8988T (cell line): ENCODE measurements around the gene RTL10.

Source experiments
- DNase-seq: peaks from one replicate; pipeline ENCODE4 v3.0.0; 2011

RTL10 gene

DNA sequence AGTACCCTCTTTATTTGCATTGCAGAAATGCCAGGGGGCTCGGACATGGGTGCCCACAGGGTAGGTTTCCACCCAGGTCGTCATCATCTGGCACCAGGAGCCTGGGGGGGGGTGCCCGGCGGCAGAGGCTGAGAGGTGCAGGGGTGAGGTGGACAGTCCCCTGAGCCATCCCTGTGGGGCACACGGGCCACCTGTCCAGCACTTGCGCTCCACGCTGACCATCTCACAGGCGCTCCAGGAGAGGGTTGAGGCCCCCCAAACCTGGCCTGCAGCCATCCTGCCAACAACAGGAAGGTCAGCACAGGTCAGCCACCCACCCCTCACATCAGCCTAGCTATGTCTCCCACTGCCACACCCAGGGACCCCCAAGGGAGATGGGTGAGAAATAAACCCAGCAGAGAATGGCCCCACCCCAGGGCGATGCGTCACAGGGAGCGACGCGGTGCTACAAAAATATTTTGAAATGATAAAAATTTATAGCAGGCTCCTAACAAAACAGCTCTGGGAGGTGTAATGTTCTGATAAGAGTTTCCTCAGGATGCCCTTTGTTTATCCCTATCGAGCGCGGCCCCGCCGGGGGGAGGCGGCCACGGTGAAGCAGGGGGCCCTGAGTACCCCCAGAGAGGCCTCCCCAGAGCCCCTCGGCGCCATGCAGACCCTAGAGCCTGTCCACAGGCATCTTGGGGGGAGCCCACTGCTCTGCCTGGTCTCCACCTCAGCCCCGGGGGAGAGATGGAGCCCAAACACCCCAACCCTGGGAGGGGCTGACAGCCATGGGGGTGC, 21.0 kb upstream of the RTL10 start:
- DNase-seq: no peak

DNA sequence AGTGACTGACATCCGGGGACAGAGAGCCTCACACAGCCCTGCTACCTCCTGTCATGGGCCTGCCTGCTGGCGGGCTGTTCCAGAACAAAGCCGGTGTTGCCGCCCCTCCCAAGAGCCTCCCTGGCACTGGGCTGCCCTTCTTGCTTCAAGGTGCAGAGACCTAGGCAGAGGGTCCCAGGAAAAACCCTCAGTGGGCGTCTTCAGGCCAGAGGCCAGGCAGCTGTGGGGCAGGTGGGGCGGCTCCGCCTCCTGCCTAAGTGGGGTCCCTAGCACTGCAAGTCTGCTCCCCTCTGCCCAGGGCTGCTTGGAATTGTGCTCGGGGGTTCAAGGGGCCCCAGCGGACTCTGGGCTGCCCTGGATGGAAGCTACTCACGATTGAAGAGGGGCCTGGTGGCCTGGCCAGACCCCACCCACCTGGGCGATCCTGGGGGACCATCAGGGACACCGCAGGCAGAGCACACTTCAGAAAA, 20.4 kb upstream of the RTL10 start:
- DNase-seq: no peak

DNA sequence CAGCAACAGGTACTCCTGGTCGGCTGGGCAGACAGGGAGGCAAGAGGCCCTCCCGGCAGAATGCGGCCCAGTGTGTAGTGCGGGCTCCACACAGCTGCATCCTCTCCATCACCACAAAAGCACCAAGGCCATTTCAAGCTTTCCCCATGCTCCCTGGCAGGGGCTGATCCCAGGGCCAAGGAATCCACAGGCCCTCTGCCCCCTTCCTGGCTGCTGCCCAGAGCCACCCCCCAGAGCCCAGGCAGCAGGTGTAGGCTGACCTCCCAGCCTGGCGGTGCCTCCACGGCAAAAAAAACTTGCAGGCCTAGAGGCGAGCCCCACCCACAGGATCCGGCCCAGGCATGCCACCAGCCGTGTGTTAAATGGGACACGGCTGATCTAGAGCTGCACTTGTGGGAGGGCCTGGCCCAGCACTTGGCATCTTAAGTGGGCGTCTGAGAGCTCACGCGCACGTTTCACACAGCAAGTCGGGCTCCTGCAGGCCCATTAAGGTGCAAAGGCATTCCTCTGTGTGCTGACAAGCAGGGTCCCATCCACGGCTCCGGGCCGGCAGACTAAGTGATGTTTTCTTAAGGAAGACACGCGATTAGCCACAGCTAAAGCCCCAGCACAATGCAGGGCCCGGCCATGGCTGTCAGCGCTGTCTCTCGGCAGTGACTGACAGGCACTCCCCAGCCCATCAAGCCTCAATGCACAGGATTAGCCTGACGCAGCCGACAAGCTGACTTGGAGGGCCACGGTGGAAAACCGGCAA, 19.8 kb upstream of the RTL10 start:
- DNase-seq: no peak

DNA sequence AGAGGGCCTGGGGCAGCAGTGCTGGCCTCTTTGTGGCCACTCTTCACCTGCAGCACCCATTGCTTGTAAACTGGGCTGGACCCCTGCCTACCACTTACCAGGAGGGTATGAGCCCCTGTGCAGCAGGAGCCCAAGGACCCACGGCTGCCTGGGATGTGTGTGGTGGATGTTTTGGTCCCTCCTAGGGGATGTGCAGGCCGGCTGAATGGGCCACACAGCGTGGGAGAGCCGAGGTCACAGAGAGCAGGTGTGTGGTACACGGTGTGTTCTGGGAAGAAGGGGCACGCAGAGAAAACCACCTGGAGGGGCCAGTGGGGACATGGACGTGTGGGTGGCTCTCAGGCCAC, 19.3 kb upstream of the RTL10 start:
- DNase-seq: no peak

DNA sequence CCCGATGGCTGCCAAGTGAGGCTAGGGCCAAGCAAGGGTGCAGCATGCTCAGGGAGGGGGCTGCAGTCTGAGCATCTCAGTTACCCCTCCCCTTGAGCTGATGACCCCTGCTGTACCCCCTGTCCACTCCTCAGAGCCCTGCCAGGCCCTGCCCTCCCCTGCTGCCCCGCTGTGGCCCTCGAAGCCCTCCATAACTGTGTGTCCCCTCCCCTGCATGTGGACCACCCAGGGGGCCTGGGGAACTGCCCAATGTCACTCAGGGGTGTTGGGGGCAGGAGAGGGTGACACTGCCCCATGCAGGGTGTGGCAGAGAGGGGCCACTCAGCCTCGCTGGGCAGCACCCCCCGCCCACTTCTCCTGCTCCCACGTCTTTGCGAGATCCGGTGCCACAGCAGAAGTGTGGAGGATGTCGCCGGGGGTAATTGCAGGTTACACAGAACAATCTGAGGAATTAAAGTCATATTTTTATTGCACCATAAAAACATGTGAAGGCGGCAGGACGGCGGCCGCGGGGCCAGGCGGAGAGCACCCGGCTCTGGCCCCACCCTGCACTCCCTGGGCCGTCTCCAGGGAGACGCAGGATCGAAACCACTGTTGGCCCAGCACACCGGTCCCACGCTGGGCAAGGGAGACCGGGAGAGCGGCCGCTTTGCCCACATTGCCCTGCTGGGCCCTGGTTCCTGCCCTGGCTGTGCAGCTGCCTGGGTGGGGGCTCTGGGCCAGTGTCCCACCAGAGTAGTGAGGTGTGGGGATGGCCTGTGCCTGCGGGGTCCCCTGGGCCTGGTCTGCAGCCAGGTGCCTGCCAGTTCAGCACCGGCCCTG, 18.7 kb upstream of the RTL10 start:
- no peak for DNase-seq

DNA sequence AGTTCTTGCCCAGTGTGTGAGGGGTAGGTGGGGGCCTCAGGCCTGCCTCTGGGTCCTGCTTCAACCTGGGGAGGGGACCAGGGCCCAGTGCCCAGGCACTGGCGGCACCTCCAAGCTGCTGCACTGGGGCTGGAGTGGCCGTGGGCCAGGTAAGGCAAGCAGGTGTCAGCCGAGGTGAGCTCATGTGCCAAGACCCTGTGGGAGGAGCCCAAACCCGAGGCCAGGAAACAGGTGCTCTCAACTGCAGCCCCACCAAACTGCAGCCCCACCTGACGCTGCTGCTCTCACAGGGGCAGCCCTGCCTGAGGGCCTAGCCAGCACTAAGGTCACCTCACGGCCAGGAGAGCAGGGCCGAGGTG, 18.1 kb upstream of the RTL10 start:
- no peak for DNase-seq

DNA sequence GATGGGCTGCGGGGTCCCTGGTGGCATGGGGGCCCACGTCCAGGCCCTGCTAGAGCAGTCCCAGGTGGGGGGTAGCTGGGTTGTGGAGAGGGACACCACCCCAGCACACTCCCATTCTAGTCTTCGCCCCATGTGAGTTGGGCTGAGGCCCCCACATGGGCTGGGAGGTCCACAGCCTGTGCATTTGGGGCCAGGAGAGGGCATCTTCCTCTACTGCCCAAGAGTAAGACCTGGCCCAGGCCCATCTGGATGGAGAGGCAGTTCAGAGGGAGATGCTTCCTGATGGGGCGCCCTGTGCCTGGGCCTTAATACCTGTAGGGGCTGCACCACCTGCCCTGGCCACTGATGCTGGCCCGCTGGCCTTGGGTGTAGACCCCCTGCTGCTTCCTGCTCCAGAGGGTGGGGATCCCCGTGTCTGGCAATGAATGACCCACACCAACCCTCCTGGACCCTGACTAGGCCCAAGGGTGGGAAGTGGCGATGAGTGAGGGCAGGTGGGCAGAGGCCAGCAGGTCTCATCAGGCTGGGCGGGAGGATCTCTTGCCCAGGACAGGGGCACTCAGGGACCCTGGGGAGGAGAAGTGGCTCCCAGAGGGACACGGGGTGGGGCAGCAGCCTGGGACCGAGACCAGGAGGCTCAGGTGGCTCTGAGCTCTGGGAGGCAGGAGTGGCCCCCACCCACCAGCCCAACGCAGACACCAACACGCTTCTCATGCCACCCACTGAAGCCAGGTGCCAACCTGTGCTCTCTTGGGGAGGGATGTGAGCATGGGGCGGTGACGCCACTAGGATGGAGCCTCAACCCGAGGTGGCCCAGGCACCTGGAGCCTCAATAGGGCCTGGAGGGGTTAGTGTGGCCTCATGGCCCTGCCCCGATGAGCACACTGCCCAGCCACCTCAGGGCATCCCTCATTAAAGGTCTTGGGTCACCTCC, 17.4 kb upstream of the RTL10 start:
- DNase-seq: no peak

DNA sequence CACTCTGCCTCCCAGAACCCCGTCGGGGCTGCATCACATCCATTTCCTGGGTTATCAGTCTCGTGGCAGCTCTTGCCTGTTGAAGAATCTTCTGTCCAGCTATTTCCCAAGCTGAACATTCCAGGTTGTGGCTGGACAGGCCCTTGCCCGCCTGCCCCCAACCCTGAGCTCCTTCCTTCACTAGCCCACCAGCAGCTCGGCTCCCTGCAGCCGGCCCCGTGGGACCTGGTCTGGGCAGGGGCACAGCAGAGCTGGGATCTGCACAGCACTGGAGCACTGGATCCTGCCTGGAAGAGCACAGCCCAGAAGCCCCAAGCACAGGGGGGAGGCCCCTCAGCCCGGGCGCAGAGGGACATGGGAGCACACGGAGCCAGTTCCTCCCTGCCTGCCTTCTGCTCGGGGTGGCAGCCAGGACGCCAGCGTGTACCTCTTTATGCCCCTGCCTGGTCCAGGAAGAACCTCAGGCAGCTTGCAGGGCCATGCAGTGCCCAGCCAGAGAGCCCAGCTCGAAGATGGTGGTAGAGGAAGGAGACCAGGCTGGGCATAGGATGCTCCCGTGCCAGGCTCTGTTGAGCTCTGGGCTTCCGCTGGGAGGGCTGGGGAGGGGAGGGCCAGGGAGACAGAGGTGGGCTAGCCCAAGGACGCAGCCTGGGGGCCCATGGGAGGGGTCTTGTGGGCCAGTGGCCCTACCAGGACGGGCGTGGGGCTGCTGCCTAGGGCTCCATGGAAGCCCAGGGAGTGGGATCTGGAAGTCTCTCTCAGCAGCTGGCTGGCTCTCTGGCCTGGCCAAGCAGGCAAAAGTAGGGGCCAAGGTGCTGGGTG, 16.6 kb upstream of the RTL10 start:
- DNase-seq: no peak

DNA sequence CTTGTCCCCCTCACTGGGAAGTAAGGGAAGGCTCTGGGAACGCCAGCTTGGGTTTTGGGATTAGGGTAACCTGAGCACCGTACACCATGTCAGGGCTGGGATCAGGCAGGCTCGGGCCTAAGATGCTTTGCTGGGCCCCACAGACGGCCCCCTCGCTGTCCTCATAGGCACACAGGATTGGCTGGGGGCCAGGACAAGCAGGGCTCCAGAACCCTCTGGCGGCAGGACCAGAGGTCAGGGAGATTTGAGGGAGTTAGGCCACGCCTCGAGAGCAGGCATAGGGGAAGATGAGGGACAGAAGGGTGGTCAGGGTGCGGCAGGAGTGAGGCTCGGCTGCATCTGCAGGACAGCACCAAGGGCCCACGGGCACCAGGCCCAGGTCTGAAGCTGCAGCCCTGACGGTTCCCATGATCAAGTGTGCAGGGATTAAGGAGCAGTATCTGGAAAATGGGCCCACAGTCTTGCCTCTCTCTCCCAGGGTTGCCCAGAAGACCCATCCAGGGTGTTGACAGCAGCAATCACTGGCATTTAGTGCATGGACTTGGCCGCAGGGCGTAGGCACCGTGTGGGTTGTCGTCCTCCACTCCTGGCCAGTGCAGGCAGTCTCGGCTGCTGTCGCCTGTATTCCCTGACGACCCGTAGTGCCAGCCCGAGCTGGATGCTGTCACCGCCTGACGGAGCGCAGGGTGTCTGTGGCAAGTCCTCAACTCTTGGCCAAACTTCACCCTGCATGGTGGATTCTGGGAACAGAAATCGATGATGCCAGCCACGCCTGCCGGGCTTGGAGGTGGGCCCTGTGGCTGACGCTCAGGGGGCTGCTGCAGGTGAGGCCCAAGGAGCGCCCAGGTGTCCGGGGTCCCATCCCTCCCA, 15.7 kb upstream of the RTL10 start:
- no peak for DNase-seq

DNA sequence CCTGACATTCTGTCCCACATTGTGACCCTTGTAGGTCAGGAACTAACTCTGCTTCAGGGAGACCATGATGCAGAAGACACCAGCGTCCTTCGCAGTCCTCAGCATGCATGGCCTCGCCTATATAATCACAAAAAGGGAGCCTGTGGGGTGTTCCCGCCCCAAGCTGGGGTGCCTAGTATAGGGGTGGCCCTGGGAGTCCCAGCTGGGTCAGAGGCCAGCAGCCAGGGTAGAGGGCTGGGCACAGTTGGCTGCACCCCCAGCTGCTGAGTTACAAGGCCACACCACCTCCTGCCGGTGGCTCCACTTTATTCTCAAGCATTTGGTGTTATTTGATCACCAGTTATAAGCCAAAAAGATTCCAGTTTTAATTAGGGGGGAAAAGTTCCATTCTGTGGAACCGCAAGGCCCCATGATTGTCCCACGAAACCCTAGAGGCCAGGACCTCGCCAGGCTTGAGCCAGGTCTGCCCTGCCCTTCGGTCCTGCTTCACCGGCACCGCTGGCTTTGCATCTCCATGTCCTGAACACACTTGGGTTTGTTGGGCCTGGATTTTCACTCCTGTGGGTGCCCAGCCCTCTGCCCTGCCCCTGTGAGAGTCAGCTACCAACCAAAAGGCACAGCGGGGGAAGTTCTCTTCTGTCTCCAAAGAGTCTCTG, 15.0 kb upstream of the RTL10 start:
- no peak for DNase-seq

DNA sequence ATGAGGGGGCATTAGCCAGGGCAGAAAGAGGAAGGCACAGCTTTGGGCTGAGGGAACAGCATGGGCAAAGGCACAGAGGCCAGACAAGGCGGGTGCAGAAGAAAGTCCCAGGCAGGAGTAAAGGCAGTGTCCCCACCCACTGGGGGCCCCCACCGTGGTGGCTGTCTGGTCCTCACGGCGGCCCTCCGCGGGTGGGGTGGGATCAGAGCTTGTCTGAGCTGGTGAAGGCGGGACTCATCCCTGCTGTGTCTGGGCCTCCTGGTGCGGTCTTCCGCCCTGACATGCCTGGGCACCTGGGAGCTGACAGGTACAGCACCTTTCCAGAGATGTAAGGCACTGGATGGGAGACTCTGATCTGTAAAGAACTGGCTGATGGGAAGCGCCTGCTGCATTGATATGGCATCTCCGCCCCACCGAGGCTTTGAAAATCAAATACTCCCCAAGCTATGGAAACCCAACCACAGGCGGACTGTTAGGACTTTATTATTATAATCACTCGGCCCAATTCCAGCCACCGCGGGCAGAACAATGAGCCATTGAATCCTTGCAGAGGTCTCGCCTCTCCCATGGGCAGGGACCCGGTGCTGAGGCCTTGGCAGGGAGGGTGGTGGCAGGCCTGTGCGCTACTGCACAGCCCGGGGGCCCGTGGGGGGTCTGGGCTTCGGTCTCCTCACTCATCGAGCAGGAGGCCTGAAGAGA, 14.2 kb upstream of the RTL10 start:
- DNase-seq: no peak

DNA sequence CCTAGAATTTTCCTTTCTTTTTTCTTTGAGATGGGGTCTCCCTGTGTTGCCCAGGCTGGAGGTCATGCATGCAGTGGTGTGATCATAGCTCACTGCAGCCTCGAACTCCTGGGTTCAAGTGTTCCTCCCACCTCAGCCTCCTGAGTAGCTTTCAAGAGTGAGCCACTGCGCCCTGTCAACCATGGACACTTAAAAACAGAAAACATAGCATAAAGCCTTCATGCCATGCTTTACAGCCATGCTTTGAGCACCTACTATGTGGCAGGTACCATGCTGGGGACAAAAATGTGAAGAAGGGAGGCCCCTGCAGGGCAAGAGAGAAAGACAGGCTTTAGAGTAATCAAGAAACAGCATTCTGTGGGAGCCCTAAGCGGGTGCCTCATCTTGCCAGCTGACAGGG, 13.7 kb upstream of the RTL10 start:
- DNase-seq: no peak

DNA sequence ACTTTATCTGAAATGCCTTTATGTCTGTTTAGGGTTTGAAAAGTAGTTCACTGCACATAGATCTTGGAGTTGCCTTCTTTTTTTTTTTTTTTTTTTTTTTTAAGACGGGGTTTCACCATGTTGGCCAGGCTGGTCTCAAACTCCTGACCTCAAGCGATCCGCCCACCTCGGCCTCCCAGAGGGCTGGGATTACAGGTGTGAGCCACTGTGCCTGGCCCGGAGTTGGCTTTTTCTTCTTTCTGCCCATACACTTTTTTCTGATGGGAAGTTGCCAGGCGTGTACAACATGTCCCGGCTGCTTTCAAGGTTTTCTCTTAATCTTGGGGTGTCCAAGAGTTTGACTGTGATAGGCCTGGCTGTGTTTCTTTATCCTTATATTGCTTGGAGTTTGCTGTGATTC, 12.9 kb upstream of the RTL10 start:
- no peak for DNase-seq

DNA sequence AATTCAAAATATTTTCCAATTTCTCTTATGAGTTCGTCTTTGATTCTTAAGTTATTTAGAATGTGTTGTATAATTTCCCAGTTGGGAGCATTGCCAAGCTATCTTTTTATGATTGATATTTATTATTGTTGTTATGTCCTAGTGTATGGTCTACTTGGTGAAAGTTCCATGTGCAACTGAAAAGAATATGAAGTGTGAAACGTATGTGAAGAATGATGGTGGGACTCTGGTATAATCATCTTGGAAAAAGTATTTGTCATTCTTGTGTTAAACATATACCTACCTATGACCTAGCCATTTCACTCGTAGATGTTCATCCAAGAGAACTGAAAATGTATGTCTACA, 12.0 kb upstream of the RTL10 start:
- no peak for DNase-seq

DNA sequence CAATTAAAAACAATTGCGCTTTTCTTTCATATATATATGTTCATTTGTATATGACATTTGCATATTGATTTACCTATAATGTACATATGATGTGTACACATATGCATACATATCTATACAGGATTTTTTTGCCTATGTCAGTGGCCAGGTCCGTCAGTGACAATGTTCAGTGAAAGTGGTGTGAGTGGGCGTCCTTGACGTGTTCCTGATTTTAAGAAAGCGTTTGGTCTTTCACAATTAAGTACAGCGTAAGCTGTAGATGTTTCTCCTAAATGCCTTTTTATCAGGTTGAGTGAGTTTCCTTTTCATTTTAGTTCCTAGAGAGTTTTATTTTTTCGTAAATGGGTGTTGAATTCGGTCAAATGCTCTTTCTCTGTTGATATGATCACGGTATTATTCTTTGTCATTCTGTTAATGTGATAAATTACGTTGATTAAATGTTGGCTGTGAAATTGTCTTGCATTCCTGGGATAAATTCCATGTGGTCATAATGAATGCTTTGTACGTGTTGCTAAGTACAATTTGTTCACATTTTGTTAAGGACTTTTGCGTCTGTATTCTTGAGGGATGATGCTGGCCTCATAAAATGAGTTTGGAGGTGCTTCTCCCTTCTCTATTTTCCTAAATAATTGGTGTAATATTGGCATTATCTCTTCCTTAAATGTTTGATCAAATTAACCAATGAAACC, 10.6 kb upstream of the RTL10 start:
- DNase-seq: no peak

DNA sequence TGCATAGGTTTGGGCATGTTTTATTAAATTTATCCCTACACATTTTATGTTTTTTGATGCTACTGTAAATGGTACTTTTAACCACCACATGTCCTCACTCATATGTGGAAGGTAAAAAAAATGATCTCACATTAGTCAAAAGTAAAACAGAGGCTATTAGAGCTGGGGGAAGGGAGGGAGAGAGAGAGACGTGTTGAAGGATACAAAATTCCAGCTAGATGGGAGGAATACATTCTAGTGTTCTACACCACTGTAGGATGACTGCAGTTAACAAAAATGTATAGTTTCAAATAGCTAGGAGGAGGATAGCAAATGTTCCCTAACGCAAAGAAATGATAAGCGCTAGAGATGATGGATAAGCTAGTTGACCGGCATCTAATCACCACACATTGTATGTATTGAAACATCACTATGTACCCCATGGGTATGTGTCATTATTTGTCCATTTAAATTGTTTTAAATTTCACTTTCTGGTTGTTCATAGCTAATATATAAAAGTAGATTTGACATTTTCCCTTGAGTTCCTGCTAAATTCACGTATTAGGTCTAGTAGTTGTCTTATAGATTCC, 9.9 kb upstream of the RTL10 start:
- DNase-seq: no peak

DNA sequence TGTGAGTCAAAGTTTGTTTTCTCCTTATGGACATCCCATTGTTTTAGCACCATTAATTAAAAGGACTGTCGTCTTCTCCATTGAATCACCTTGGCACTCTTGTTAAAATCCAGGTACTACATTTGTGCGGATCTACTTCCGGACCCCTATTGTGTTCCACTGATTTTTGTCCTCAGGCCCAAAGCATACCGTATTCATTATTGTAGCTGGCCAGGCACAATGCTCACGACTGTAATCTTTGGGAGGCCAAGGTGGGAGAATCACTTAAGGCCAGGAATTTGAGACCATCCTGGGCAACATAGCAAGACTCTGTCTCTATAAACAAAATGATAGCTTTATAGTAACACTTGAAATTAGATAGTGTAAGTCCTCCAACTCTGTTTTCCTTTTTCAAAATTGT, 8.9 kb upstream of the RTL10 start:
- DNase-seq: no peak

DNA sequence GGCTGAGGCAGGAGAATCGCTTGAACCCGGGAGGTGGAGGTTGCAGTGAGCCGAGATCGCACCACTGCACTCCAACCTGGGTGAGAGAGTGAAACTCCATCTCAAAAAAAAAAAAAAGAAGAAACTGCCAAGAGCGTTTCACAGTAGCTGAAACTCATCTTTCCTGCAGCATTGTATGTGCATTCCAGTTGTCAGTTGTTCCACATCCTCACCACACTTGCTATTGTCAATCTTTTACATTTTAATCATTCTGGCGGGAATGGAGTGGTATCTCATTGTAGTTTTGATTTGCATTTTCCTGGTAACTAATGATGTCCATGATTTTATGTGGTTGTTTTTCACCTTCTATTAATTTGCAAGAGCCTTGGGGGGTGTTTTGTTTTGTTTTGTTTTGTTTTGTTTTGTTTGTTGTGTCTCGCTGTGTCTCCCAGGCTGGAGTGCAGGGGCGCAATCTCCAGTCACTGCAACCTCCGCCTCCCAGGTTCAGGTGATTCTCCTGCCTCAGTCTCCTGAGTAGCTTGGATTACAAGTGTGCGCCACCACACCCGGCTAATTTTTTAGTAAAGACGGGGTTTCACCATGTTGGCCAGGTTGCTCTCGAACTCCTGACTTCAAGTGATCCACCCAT, 8.1 kb upstream of the RTL10 start:
- no peak for DNase-seq
